ENCODE results near the gene TEFM. TPM values are rescaled to one million over a fixed set of nuclear protein-coding genes. Genes with fewer than 3 reads are reported as not detected.

The TEFM gene
- total RNA-seq, 1 donor from 2014 or later: 16.4 TPM

Other genes with a start within 250 kb of the TEFM start
- 15.5 TPM for gene CRLF3, start 81.5 kb downstream of the TEFM start, total RNA-seq
- 1.5 TPM for gene ATAD5, start 74.3 kb downstream of the TEFM start, total RNA-seq
- 26.9 TPM for gene ADAP2, start 15.7 kb upstream of the TEFM start, total RNA-seq
- gene RNF135, start 64.8 kb upstream of the TEFM start, total RNA-seq: 23.8 TPM
- gene NF1, start 188.7 kb upstream of the TEFM start, total RNA-seq: 106 TPM

Data from sciatic nerve (tissue), 1 donor.